B cell (primary cell): ENCODE data around the gene LDLRAD3. TPM values are rescaled to one million over a fixed set of nuclear protein-coding genes. Genes with fewer than 3 reads are reported as not detected.

Experiments
- ATAC-seq: fragments of 200-7000 bp; cut with Tn5 transposase; one replicate; pipeline ENCODE4 v1.10.0; 2021; ENCODE audit warnings: low read depth, mild to moderate bottlenecking, moderate number of reproducible peaks, moderate library complexity
- CTCF ChIA-PET: fragments of 350-600 bp; sonication (Branson Sonifier 250); formaldehyde crosslinking; loops from one replicate; lab custom pipeline; 2021; ENCODE audit warnings: antibody characterized with exemption, inconsistent platforms; lab: Charles Lee
- POLR2A ChIA-PET: fragments of 350-600 bp; sonication (Branson Sonifier 250); formaldehyde crosslinking; loops from one replicate; lab custom pipeline; 2021; ENCODE audit warnings: antibody characterized with exemption; lab: Charles Lee
- DNase-seq: peaks from one replicate; pipeline ENCODE4 v3.0.0; 2013
- H2AFZ ChIP-seq: 2 replicates; pipeline ENCODE4 v1.6.1; 2012; ENCODE audit warnings: mild to moderate bottlenecking, low read depth, low read length; ENCODE audit not compliant: insufficient read depth, poor library complexity, severe bottlenecking
- H3K27ac ChIP-seq, 2 donors: 1 replicate in 1 of 2; 2 replicates in 1 of 2; pipeline ENCODE4 v1.5.1; 2012 to 2013; ENCODE audit warnings: low read length in 2 of 2, mild to moderate bottlenecking in 2 of 2, moderate library complexity in 1 of 2
- H3K27me3 ChIP-seq, 4 experiments: fragments of 200-600 bp in 1 of 4; sonication (generic) in 1 of 4; replicated peaks in 1 of 4; 1 replicate in 2 of 4; 2 replicates in 2 of 4; pipeline versions ENCODE4 v1.6.1 to v1.7.0; 2013 to 2016; ENCODE audit warnings: low read length in 3 of 4, mild to moderate bottlenecking in 2 of 4, mixed read lengths in 1 of 4, moderate library complexity in 1 of 4; ENCODE audit not compliant: insufficient read depth in 4 of 4, control insufficient read depth in 3 of 4; ENCODE audit errors: control extremely low read depth in 1 of 4
- H3K36me3 ChIP-seq, 2 experiments: replicated peaks in 1 of 2; 1 replicate in 1 of 2; 2 replicates in 1 of 2; pipeline versions ENCODE4 v1.6.1 to v1.7.1; 2013; ENCODE audit warnings: low read length in 1 of 2; ENCODE audit not compliant: insufficient read depth in 2 of 2, control insufficient read depth in 1 of 2; ENCODE audit errors: control extremely low read depth in 1 of 2, extremely low read depth in 1 of 2
- H3K4me1 ChIP-seq, 2 donors: fragments of 200-600 bp in 1 of 2; sonication (generic) in 1 of 2; 1 replicate in 1 of 2; 2 replicates in 1 of 2; pipeline versions ENCODE4 v1.5.1 to v1.6.1; 2013 to 2017; ENCODE audit warnings: low read length in 2 of 2; ENCODE audit not compliant: control insufficient read depth in 2 of 2, insufficient read depth in 2 of 2
- H3K4me2 ChIP-seq: replicated peaks from 2 replicates; pipeline ENCODE3; 2012; ENCODE audit warnings: mild to moderate bottlenecking, low read depth, low read length; ENCODE audit not compliant: poor library complexity, severe bottlenecking
- H3K4me3 ChIP-seq, 5 experiments: fragments of 200-600 bp in 1 of 5; sonication (generic) in 1 of 5; 1 replicate in 3 of 5; 2 replicates in 2 of 5; pipeline versions ENCODE4 v1.5.1 to v1.7.0; 2011 to 2016; ENCODE audit warnings: low read length in 4 of 5, mild to moderate bottlenecking in 4 of 5, low read depth in 2 of 5, control low read depth in 1 of 5, moderate library complexity in 1 of 5; ENCODE audit not compliant: insufficient read depth in 1 of 5; ENCODE audit errors: control extremely low read depth in 1 of 5, extremely low read depth in 1 of 5
- H3K79me2 ChIP-seq: fragments of 200-600 bp; sonication (generic); one replicate; pipeline ENCODE4 v1.6.0; 2016; ENCODE audit warnings: low read length; ENCODE audit not compliant: control insufficient read depth, insufficient read depth
- H3K9ac ChIP-seq: fragments of 200-600 bp; sonication (generic); 2 replicates; pipeline ENCODE4 v1.6.1; 2017; ENCODE audit warnings: mild to moderate bottlenecking, low read length, moderate library complexity
- H3K9me3 ChIP-seq, 3 donors: one replicate each; pipeline versions ENCODE4 v1.6.1 to v1.7.1; 2013; ENCODE audit warnings: low read length in 2 of 3; ENCODE audit not compliant: control insufficient read depth in 2 of 3, insufficient read depth in 1 of 3; ENCODE audit errors: control extremely low read depth in 1 of 3
- H4K20me1 ChIP-seq: 2 replicates; pipeline ENCODE4 v1.6.0; 2012; ENCODE audit warnings: mild to moderate bottlenecking, low read length; ENCODE audit not compliant: insufficient read depth, control insufficient read depth, poor library complexity, severe bottlenecking
- H3K27ac Mint-ChIP-seq: one replicate; pipeline ENCODE4 v1.8.0; 2021; ENCODE audit warnings: mixed read lengths
- H3K27me3 Mint-ChIP-seq: one replicate; pipeline ENCODE4 v1.8.0; 2021; ENCODE audit warnings: mixed read lengths
- H3K4me1 Mint-ChIP-seq: one replicate; pipeline ENCODE4 v1.8.0; 2021; ENCODE audit warnings: mixed read lengths
- H3K4me3 Mint-ChIP-seq: one replicate; pipeline ENCODE4 v1.8.0; 2021; ENCODE audit warnings: mixed read lengths
- H3K9me3 Mint-ChIP-seq: one replicate; pipeline ENCODE4 v1.8.0; 2022; ENCODE audit warnings: mixed read lengths; ENCODE audit not compliant: insufficient read depth
- EZH2 ChIP-seq: IDR thresholded peaks from 2 replicates; pipeline ENCODE4 v1.6.1; 2012; ENCODE audit warnings: borderline replicate concordance, low read depth, mild to moderate bottlenecking, moderate library complexity, low read length; ENCODE audit not compliant: insufficient read depth, poor library complexity, severe bottlenecking
- WGBS: methylation state at CpG from one replicate; pipeline ENCODE4 v1.1.5; 2013; ENCODE audit warnings: missing lambda C conversion rate; ENCODE audit not compliant: insufficient coverage; 5-methylcytosine and 5-hydroxymethylcytosine counted together
- intact Hi-C: fragments of 100-400 bp; cut with micrococcal nuclease; formaldehyde crosslinking; loops from one replicate; pipeline ENCODE4 v1.10.0; 2022
- polyA plus RNA-seq: library from polyadenylated mRNA; depleted of rRNA; stranded (reverse); fragments of >200 nt; gene quantifications from 2 replicates; pipeline ENCODE4 v1.2.3, GENCODE V29; 2012
- total RNA-seq, 2 donors: library from RNA; stranded (reverse); fragments of 120-200 nt in 1 of 2; gene quantifications; 1 replicate in 1 of 2; 2 replicates in 1 of 2; pipeline versions ENCODE4 v1.2.3 to v1.2.4, GENCODE V29; 2013 to 2022
- TF ChIP-seq, protein P1 (sequence below): fragments of 200-600 bp; IDR thresholded peaks from one replicate; pipeline ENCODE4 v1.8.0; 2022; ENCODE audit warnings: antibody characterized with exemption, mild to moderate bottlenecking

LDLRAD3 gene
- total and polyA plus RNA-seq, 2 donors (not counting 1 experiment from before 2014, with no cell fraction given) = 0.01 TPM; not detected in 1

DNA sequence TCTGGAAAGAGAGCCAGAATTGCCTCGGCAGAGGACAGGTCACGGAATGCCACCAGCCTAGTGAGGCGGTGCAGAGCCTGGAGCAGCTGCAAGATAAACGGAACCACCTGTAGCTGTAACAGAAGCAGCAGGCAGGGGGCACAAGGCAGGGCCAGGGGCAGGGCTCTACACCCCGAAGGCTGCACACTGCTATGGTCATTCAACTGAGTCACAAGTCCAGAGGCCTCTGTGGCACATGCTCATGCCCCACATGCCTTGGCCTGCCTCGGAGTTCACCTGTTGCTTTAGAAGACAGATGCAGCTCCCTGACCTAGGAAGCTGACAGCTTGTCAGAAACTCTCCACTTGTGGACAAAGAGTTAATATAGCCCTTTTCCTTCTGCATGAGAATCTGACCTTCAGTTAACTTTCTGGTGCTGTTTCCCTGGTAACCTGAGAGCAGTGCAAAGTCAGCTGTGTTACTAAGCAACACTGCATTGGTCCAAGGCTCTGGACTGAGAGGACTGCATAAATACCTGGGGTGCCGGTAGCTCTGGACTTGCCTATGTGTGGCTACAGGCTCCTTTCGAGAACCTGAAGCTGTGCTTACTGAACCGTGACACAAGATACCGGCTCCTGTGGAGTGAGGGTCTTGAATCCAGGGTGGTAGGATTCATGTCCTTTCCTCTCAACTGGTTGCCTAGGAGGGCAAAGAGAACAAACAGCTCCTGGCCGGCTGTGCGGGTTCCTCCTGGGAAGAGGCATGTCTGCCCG lies 334.8 kb downstream of the LDLRAD3 start:
- H3K4me1 ChIP-seq = no peaks in the 10 kb centered on the region
- H3K27ac ChIP-seq = no peak overlapping the region
- H3K27me3 ChIP-seq = no peaks in the 10 kb centered on the region
- peaks cover 12 to 52% of the 10 kb centered on the region in 2 experiments for H3K36me3 ChIP-seq
- POLR2A ChIA-PET = no interaction called here
- Mint-ChIP-seq H3K4me3 (no peak overlapping the region), H3K4me1 (peaks cover 3% of the 10 kb centered on the region), H3K27me3 (no peaks in the 10 kb centered on the region), H3K27ac (no peak overlapping the region), H3K9me3 (peaks cover 6% of the 10 kb centered on the region)
- TF ChIP-seq, protein P1, sequence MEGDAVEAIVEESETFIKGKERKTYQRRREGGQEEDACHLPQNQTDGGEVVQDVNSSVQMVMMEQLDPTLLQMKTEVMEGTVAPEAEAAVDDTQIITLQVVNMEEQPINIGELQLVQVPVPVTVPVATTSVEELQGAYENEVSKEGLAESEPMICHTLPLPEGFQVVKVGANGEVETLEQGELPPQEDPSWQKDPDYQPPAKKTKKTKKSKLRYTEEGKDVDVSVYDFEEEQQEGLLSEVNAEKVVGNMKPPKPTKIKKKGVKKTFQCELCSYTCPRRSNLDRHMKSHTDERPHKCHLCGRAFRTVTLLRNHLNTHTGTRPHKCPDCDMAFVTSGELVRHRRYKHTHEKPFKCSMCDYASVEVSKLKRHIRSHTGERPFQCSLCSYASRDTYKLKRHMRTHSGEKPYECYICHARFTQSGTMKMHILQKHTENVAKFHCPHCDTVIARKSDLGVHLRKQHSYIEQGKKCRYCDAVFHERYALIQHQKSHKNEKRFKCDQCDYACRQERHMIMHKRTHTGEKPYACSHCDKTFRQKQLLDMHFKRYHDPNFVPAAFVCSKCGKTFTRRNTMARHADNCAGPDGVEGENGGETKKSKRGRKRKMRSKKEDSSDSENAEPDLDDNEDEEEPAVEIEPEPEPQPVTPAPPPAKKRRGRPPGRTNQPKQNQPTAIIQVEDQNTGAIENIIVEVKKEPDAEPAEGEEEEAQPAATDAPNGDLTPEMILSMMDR = no peak
- TF ChIP-seq EZH2 = no peak
- peaks cover 0 to 7% (median 6%) of the 10 kb centered on the region in 3 donors for H3K9me3 ChIP-seq
- DNase-seq (no peak), ATAC-seq (no peak)
- CTCF ChIA-PET = interaction anchor here (1.8 kb wide), 1 partner anchor 214 kb away, joined by 6 read pairs; no protein-coding TSS in a partner anchor
- WGBS = 99% methylated on average over 10 of the region's 13 CpGs
- H3K4me2 ChIP-seq = no peak overlapping the region
- H3K79me2 ChIP-seq = peaks cover 33% of the 10 kb centered on the region
- H3K9ac ChIP-seq = no peak overlapping the region
- no peak overlapping the region for H2AFZ ChIP-seq
- intact Hi-C loops = no loop called here
- H4K20me1 ChIP-seq = peaks cover 34% of the 10 kb centered on the region
- H3K4me3 ChIP-seq = no peak overlapping the region

DNA sequence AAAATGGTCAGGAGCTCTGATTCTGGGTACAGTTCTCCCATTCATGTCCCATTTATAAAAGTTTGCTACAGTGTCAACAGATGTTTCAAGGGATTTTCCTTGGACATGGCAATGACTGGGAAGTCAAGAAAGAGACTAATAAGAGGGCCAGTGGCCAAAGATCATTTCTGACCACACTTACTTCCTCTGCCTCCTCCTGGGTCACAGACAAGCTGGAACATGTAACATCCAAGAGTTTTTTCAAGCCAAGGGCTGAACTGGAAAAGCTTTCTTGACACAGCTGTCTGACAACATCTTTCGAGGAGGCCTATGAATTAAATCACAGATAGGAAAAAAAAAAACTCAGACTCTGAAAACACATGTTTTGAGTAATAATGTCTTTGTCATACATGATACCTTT lies 336.7 kb downstream of the LDLRAD3 start:
- H3K36me3 ChIP-seq = peaks cover 4 to 40% of the 10 kb centered on the region in 2 experiments
- ChIA-PET CTCF (interaction anchor here (0.9 to 1.5 kb wide), 2 partner anchors 13 to 213 kb away, joined by 3 to 5 read pairs; no protein-coding TSS in a partner anchor), POLR2A (no interaction called here)
- Mint-ChIP-seq H3K4me3 (no peak overlapping the region), H3K4me1 (peaks cover 7% of the 10 kb centered on the region), H3K27me3 (no peaks in the 10 kb centered on the region), H3K27ac (no peak overlapping the region), H3K9me3 (peaks cover 6% of the 10 kb centered on the region)
- TF ChIP-seq, protein P1 = no peak
- no peak for TF ChIP-seq EZH2
- H3K9me3 ChIP-seq = peaks cover 0 to 7% (median 6%) of the 10 kb centered on the region in 3 donors
- H3K9ac ChIP-seq = no peak overlapping the region
- no peaks in the 10 kb centered on the region for H3K27me3 ChIP-seq
- H3K4me1 ChIP-seq = no peaks in the 10 kb centered on the region
- intact Hi-C loops = no loop called here
- H3K4me2 ChIP-seq = no peak overlapping the region
- ATAC-seq = no peak
- H2AFZ ChIP-seq = no peak overlapping the region
- WGBS = no CpG with 5 or more reads among the region's 1 CpG
- H3K4me3 ChIP-seq = no peak overlapping the region
- H3K27ac ChIP-seq = no peak overlapping the region
- H4K20me1 ChIP-seq = peaks cover 35% of the 10 kb centered on the region
- no peak for DNase-seq
- H3K79me2 ChIP-seq = peaks cover 50% of the 10 kb centered on the region
